GM21576 (cell line): ENCODE data around the gene TMEM191C.
"Not testable (repeated sequence)": the region's sequence is repeated elsewhere in the genome, so short reads cannot be mapped to it uniquely, and the experiment has no call there.

Experiments
- ATAC-seq: cut with Tn5 transposase; IDR thresholded peaks from one replicate; pipeline ENCODE4 v1.9.1; 2021; ENCODE audit warnings: mild to moderate bottlenecking, moderate library complexity; ENCODE audit not compliant: unreplicated experiment

Gene TMEM191C

GRCh38 chr22:21467337-21468193 is at the start of gene TMEM191C:
Gene TMEM191C, plus strand, starts transcription at chr22:21467387. Its CDS starts 73 bp downstream, at chr22:21467460.
- not testable (repeated sequence) for ATAC-seq

GRCh38 chr22:21417853-21418252 is 49.3 kb upstream of the TMEM191C start:
- not testable (repeated sequence) for ATAC-seq

GRCh38 chr22:21418974-21419638 is 48.1 kb upstream of the TMEM191C start:
- ATAC-seq, result not testable (repeated sequence)

- ATAC-seq, result not testable (repeated sequence)
Measured at GRCh38 chr22:21420180-21420763, 46.9 kb upstream of the TMEM191C start.

- not testable (repeated sequence) for ATAC-seq
Measured at GRCh38 chr22:21424084-21424709, 43.0 kb upstream of the TMEM191C start.

GRCh38 chr22:21434378-21435233 is 32.6 kb upstream of the TMEM191C start:
- ATAC-seq, result not testable (repeated sequence)

GRCh38 chr22:21435998-21436810 is 31.0 kb upstream of the TMEM191C start:
- not testable (repeated sequence) for ATAC-seq

- not testable (repeated sequence) for ATAC-seq
Measured at GRCh38 chr22:21438013-21438412, 29.2 kb upstream of the TMEM191C start.

- ATAC-seq, result not testable (repeated sequence)
Measured at GRCh38 chr22:21440018-21440636, 27.1 kb upstream of the TMEM191C start.

- not testable (repeated sequence) for ATAC-seq
Measured at GRCh38 chr22:21440676-21441075, 26.5 kb upstream of the TMEM191C start.

- not testable (repeated sequence) for ATAC-seq
Measured at GRCh38 chr22:21441170-21441569, 26.0 kb upstream of the TMEM191C start.

GRCh38 chr22:21442123-21442522 is 25.1 kb upstream of the TMEM191C start:
- ATAC-seq, result not testable (repeated sequence)

GRCh38 chr22:21442646-21443045 is 24.5 kb upstream of the TMEM191C start:
- not testable (repeated sequence) for ATAC-seq

GRCh38 chr22:21443057-21443734 is 24.0 kb upstream of the TMEM191C start:
- ATAC-seq, result no peak

- ATAC-seq, result no peak
Measured at GRCh38 chr22:21443735-21444421, 23.3 kb upstream of the TMEM191C start.

GRCh38 chr22:21444701-21445436 is 22.3 kb upstream of the TMEM191C start:
- no peak for ATAC-seq
